Spleen (tissue), 7 donors: Measurements from ENCODE around the gene LRRN4.

Experiments
- CTCF ChIP-seq, 11 experiments: fragments of 200-600 bp in 7 of 11; fragments of 450-650 bp in 4 of 11; sonication (generic) in 4 of 11; IDR thresholded peaks in 8 of 11; conservative IDR thresholded peaks in 3 of 11; 1 replicate in 7 of 11; 2 replicates in 4 of 11; pipeline versions ENCODE4 v1.4.0 to v1.8.0; 2016 to 2021; ENCODE audit warnings: antibody characterized with exemption in 11 of 11, inconsistent platforms in 4 of 11, mild to moderate bottlenecking in 1 of 11
- POLR2A ChIP-seq, 3 donors: fragments of 450-650 bp; IDR thresholded peaks; one replicate each; pipeline ENCODE4 v1.5.1; 2017; ENCODE audit warnings: antibody characterized with exemption in 3 of 3, mild to moderate bottlenecking in 1 of 3
- donor health status: DM: no; HTN: no; CAD: no; lungs with moderate emphysema.
- donor health status: DM: no; HTN: no; CAD: no.
- donor health status: DM: no; HTN: no; CAD: no.

- TF ChIP-seq POLR2A (IDR thresholded peaks at IDR 0.05) (no peak), CTCF (IDR thresholded peaks at IDR 0.05 in 8 of 11, conservative IDR thresholded peaks at IDR 0.05 in 3 of 11) (no peak)
Measured at GRCh38 chr20:6037082-6037481, 16.8 kb downstream of the LRRN4 start.
